ENCODE measurements around the gene AGFG1.

DNA sequence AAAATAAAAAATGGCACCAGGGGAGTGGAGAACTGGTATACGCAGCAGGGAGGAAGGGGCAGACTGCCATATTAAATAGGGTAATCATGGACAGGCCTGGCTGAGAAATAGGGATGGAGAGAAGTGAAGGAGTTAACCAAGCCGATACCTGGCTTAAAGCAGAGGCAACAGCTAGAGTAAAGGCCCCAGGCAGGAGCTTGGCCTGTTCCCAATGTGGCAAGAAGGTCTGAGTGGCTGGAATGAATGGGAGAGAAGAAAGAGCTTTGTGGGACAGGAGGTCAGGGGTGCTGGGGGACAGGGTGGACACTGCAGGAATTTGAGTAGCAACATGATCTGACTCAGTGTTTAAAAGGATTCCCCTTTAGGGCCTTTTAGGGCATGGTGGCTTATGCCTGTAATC is 15.9 kb upstream of the AGFG1 start:
- TF ChIP-seq, protein P1, sequence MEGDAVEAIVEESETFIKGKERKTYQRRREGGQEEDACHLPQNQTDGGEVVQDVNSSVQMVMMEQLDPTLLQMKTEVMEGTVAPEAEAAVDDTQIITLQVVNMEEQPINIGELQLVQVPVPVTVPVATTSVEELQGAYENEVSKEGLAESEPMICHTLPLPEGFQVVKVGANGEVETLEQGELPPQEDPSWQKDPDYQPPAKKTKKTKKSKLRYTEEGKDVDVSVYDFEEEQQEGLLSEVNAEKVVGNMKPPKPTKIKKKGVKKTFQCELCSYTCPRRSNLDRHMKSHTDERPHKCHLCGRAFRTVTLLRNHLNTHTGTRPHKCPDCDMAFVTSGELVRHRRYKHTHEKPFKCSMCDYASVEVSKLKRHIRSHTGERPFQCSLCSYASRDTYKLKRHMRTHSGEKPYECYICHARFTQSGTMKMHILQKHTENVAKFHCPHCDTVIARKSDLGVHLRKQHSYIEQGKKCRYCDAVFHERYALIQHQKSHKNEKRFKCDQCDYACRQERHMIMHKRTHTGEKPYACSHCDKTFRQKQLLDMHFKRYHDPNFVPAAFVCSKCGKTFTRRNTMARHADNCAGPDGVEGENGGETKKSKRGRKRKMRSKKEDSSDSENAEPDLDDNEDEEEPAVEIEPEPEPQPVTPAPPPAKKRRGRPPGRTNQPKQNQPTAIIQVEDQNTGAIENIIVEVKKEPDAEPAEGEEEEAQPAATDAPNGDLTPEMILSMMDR (conservative IDR thresholded peaks at IDR 0.05 in 1 of 2, IDR thresholded peaks at IDR 0.05 in 1 of 2; ENCODE audit: low read depth in 1 of 2, low read length in 2 of 2), result no peak
- TF ChIP-seq EZH2 (IDR thresholded peaks at IDR 0.05; ENCODE audit: low read length, missing control alignments), result no peak

All from fibroblast of lung (primary cell).